HL-60 (cell line): Measurements from ENCODE around the gene SART1.

Source experiments
- DNase-seq, 2 experiments: peaks; one replicate each; pipeline ENCODE4 v3.0.0-alpha.2; 2010 to 2020; ENCODE audit warnings: low read depth in 1 of 2, low spot score in 1 of 2
- H3K27ac ChIP-seq: fragments of 250-450 bp; sonication (Bioruptor Pico); replicated peaks from 2 replicates; pipeline ENCODE4 v1.5.1; 2020; ENCODE audit warnings: mild to moderate bottlenecking, moderate library complexity
- H3K27me3 ChIP-seq: fragments of 250-450 bp; sonication (Bioruptor Pico); 2 replicates; pipeline ENCODE4 v1.5.1; 2021; ENCODE audit warnings: mild to moderate bottlenecking, moderate library complexity; ENCODE audit not compliant: insufficient read depth, poor library complexity, severe bottlenecking
- H3K4me3 ChIP-seq: replicated peaks from 2 replicates; pipeline ENCODE4 v1.5.1; 2011; ENCODE audit warnings: mild to moderate bottlenecking, control low read depth, low read length; ENCODE audit not compliant: insufficient read depth
- CTCF ChIP-seq: IDR thresholded peaks from one replicate; pipeline ENCODE4 v1.5.1; 2011; ENCODE audit warnings: low read length, control low read depth, inconsistent platforms; ENCODE audit not compliant: insufficient read depth
- GABPA ChIP-seq: IDR thresholded peaks from 2 replicates; pipeline ENCODE4 v1.6.1; 2012; ENCODE audit warnings: low read depth
- POLR2AphosphoS5 ChIP-seq: IDR thresholded peaks from 2 replicates; pipeline ENCODE4 v1.6.1; 2012; ENCODE audit warnings: low read depth
- SPI1 ChIP-seq: IDR thresholded peaks from 2 replicates; pipeline ENCODE4 v1.6.1; 2012; ENCODE audit warnings: low read depth, mild to moderate bottlenecking, borderline replicate concordance
- TF ChIP-seq, protein P1 (sequence below): IDR thresholded peaks from 2 replicates; pipeline ENCODE4 v1.6.1; 2012; ENCODE audit warnings: low read depth; ENCODE audit not compliant: insufficient replicate concordance

SART1 gene

DNA sequence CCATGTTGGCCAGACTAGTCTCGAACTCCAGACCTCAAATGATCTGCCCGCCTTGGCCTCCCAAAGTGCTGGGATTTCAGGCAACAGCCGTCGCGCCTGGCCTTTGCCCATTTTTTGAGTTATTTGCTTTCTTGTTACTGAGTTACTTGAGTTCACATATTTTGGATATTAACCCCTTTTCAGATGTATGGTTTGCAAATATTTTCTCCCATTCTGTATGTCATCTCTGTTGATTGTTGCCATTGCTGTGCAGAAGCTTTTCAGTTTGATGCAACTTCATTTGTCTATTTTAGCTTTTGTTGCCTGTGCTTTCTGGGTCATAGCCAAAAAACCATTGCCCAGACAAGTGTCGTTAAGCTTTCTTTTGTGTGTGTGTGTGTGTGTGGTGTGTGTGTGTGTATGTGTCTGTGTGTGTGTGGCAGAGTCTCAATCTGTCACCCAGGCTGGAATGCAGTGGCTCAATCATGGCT lies 9.4 kb upstream of the SART1 start:
- Histone ChIP-seq H3K27ac (no peak overlapping the region), H3K27me3 (no peaks in the 10 kb centered on the region), H3K4me3 (no peak overlapping the region)
- DNase-seq, result no peak
- TF ChIP-seq CTCF (no peak), POLR2AphosphoS5 (no peak), GABPA (no peak)
- TF ChIP-seq, protein P1, sequence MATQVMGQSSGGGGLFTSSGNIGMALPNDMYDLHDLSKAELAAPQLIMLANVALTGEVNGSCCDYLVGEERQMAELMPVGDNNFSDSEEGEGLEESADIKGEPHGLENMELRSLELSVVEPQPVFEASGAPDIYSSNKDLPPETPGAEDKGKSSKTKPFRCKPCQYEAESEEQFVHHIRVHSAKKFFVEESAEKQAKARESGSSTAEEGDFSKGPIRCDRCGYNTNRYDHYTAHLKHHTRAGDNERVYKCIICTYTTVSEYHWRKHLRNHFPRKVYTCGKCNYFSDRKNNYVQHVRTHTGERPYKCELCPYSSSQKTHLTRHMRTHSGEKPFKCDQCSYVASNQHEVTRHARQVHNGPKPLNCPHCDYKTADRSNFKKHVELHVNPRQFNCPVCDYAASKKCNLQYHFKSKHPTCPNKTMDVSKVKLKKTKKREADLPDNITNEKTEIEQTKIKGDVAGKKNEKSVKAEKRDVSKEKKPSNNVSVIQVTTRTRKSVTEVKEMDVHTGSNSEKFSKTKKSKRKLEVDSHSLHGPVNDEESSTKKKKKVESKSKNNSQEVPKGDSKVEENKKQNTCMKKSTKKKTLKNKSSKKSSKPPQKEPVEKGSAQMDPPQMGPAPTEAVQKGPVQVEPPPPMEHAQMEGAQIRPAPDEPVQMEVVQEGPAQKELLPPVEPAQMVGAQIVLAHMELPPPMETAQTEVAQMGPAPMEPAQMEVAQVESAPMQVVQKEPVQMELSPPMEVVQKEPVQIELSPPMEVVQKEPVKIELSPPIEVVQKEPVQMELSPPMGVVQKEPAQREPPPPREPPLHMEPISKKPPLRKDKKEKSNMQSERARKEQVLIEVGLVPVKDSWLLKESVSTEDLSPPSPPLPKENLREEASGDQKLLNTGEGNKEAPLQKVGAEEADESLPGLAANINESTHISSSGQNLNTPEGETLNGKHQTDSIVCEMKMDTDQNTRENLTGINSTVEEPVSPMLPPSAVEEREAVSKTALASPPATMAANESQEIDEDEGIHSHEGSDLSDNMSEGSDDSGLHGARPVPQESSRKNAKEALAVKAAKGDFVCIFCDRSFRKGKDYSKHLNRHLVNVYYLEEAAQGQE, result no peak

DNA sequence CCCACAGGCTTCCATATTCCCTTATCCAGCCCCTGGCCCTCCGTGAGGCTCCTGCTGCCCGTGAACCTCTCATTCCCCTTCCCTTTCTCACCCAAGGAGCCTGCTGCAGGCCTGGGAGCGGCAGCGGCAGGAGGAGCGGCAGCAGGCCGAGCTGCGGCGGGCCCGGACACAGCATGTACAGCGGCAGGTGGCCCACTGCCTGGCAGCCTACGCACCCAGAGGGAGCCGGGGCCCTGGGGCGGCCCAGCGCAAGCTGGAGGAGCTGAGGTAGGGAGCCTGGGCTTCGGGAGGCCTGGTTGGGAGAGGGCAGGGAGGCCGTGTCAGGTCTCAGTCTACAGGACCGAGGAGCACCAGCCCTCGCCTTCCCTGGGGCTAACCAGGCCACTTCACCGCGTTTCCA lies 8.1 kb upstream of the SART1 start:
- no peak overlapping the region for H3K27ac ChIP-seq
- DNase-seq, result no peak
- TF ChIP-seq POLR2AphosphoS5 (no peak), SPI1 (no peak), GABPA (no peak), CTCF (no peak)
- TF ChIP-seq, protein P1, result no peak

GRCh38 chr11:65954771-65955170 lies 6.8 kb upstream of the SART1 start:
- TF ChIP-seq SPI1 (no peak), CTCF (no peak), GABPA (no peak), POLR2AphosphoS5 (no peak)
- TF ChIP-seq, protein P1, result no peak
- H3K4me3 ChIP-seq, result no peak overlapping the region
- DNase-seq, result no peak
- H3K27me3 ChIP-seq, result no peaks in the 10 kb centered on the region
- no peak overlapping the region for H3K27ac ChIP-seq

More for the DNA sequence above, 8.1 kb upstream of the SART1 start:
- Histone ChIP-seq H3K4me3 (no peak overlapping the region), H3K27me3 (no peaks in the 10 kb centered on the region)
